Ovary (tissue), 3 donors: ENCODE data around the gene PANK3.

Experiments
- CTCF ChIP-seq, 3 donors: fragments of 450-650 bp in 2 of 3; fragments of 200-600 bp in 1 of 3; IDR thresholded peaks; one replicate each; pipeline versions ENCODE4 v1.5.1 to v1.8.0; 2016 to 2022; ENCODE audit warnings: antibody characterized with exemption in 3 of 3, mild to moderate bottlenecking in 1 of 3
- POLR2A ChIP-seq: fragments of 450-650 bp; IDR thresholded peaks from one replicate; pipeline ENCODE4 v1.6.1; 2017; ENCODE audit warnings: antibody characterized with exemption, mild to moderate bottlenecking, moderate library complexity
- donor health status: DM: no; HTN: no; CAD: no.

- no peak for TF ChIP-seq POLR2A
- TF ChIP-seq CTCF (IDR thresholded peaks at IDR 0.05): no peak
Measured at GRCh38 chr5:168580227-168580508, 1.0 kb upstream of the PANK3 start.
